ENCODE data around the gene SCD5.

- no peak for TF ChIP-seq CTCF (IDR thresholded peaks at IDR 0.05)
- TF ChIP-seq POLR2A (IDR thresholded peaks at IDR 0.05), result no peak
Observed at GRCh38 chr4:82681754-82682153, 116.8 kb downstream of the SCD5 start.

Measured in Peyer's patch (tissue), 4 donors.